MCF 10A (cell line): ENCODE results near the gene ABCC5. TPM values are rescaled to one million over a fixed set of nuclear protein-coding genes. Genes with fewer than 3 reads are reported as not detected.
"Not testable (repeated sequence)": the region's sequence is repeated elsewhere in the genome, so short reads cannot be mapped to it uniquely, and the experiment has no call there.

Source experiments
- BruUV-seq: library from RNA; stranded (reverse); fragments of 400-500 nt; replicated peaks from 2 replicates; lab custom pipeline; 2021; lab: Mats Ljungman, UMichigan
- CTCF ChIA-PET: fragments of 300-600 bp; sonication (Branson Sonifier 250); formaldehyde crosslinking; extraction: SDS; loops from one replicate; lab custom pipeline; 2021; ENCODE audit warnings: antibody characterized with exemption, inconsistent platforms; lab: Yijun Ruan, JAX
- POLR2A ChIA-PET: fragments of 300-600, 350-650 bp; sonication (Branson Sonifier 250); formaldehyde crosslinking; extraction: SDS; loops from one replicate; lab custom pipeline; 2020; ENCODE audit warnings: antibody characterized with exemption, inconsistent platforms; lab: Yijun Ruan, JAX
- DNase-seq: peaks from one replicate; pipeline ENCODE4 v3.0.0-alpha.2; 2018; ENCODE audit not compliant: unreplicated experiment
- H3K27ac Mint-ChIP-seq: one replicate; pipeline ENCODE4 v1.8.0; 2022; ENCODE audit warnings: mild to moderate bottlenecking, low read depth, mixed read lengths; ENCODE audit not compliant: unreplicated experiment
- H3K27me3 Mint-ChIP-seq: one replicate; pipeline ENCODE4 v1.8.0; 2022; ENCODE audit warnings: mixed read lengths; ENCODE audit not compliant: insufficient read depth, unreplicated experiment
- H3K36me3 Mint-ChIP-seq: one replicate; pipeline ENCODE4 v1.8.0; 2022; ENCODE audit warnings: mild to moderate bottlenecking, moderate library complexity, mixed read lengths; ENCODE audit not compliant: insufficient read depth, unreplicated experiment
- H3K4me1 Mint-ChIP-seq: one replicate; pipeline ENCODE4 v1.8.0; 2022; ENCODE audit warnings: mixed read lengths; ENCODE audit not compliant: insufficient read depth, unreplicated experiment
- H3K4me3 Mint-ChIP-seq: one replicate; pipeline ENCODE4 v1.8.0; 2022; ENCODE audit warnings: mild to moderate bottlenecking, moderate library complexity, mixed read lengths; ENCODE audit not compliant: unreplicated experiment
- H3K9me3 Mint-ChIP-seq: one replicate; pipeline ENCODE4 v1.8.0; 2022; ENCODE audit warnings: mixed read lengths; ENCODE audit not compliant: unreplicated experiment
- intact Hi-C: fragments of 100-400 bp; cut with micrococcal nuclease; formaldehyde crosslinking; loops from 2 replicates; pipeline ENCODE4 v1.14.1; 2022
- total RNA-seq: library from RNA; stranded (reverse); gene quantifications from 2 replicates; pipeline ENCODE4 v1.2.3, GENCODE V29; 2022
- TF ChIP-seq, protein P1 (sequence below): fragments of 200-600 bp; IDR thresholded peaks from one replicate; pipeline ENCODE4 v1.8.0; 2022; ENCODE audit warnings: antibody characterized with exemption, mild to moderate bottlenecking; ENCODE audit not compliant: unreplicated experiment

The ABCC5 gene
- total RNA-seq, 1 experiment from 2014 or later, result 16.5 TPM

DNA sequence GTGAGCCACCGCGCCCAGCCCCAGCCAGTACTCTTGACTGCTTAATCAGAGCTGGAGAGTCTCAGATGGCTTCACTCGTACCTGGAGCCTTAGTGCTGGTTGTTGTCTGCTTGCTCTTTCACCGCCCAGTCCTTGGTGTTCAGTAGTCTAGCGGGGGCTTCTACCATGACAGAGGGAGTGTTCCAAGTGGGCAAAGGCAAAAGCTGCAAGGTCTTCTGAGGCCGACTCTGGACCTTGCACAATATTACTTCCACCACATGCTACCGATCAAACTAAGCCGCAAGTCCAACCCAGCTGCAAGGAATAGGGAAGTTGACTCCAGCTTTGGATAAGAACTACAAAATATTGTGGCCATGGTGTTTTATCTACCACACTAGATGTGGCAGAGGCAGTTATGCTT lies 139.6 kb downstream of the ABCC5 start:
- no peak for DNase-seq
- BruUV-seq, result no TSS peak
- ChIA-PET CTCF (interaction anchor here (0.6 kb wide), 1 partner anchor 274 kb away, joined by 7 read pairs; no protein-coding TSS in a partner anchor), POLR2A (no interaction called here)
- Mint-ChIP-seq H3K27ac (no peak overlapping the region), H3K36me3 (peaks cover 45% of the 10 kb centered on the region), H3K4me3 (no peak overlapping the region), H3K27me3 (no peaks in the 10 kb centered on the region), H3K9me3 (no peaks in the 10 kb centered on the region), H3K4me1 (no peaks in the 10 kb centered on the region)
- TF ChIP-seq, protein P1, sequence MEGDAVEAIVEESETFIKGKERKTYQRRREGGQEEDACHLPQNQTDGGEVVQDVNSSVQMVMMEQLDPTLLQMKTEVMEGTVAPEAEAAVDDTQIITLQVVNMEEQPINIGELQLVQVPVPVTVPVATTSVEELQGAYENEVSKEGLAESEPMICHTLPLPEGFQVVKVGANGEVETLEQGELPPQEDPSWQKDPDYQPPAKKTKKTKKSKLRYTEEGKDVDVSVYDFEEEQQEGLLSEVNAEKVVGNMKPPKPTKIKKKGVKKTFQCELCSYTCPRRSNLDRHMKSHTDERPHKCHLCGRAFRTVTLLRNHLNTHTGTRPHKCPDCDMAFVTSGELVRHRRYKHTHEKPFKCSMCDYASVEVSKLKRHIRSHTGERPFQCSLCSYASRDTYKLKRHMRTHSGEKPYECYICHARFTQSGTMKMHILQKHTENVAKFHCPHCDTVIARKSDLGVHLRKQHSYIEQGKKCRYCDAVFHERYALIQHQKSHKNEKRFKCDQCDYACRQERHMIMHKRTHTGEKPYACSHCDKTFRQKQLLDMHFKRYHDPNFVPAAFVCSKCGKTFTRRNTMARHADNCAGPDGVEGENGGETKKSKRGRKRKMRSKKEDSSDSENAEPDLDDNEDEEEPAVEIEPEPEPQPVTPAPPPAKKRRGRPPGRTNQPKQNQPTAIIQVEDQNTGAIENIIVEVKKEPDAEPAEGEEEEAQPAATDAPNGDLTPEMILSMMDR, result no peak
- intact Hi-C loops, result no loop called here

DNA sequence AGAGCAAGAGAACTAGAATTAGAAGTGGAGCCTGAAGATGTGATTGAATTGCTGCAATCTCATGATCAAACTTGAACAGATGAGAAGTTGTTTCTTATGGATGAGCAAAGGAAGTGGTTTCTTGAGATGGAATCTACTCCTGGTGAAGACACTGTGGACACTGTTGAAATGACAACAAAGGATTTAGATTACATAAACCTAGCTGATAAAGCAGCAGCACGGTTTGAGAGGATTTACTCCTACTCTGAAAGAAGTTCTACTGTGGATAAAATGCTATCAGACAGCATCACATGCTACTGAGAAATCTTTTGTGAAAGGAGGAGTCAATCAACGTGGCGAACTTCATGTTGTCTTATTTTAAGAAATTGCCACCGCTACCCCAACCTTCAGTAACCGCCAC lies 140.5 kb downstream of the ABCC5 start:
- POLR2A ChIA-PET, intact Hi-C loops, H3K9me3 Mint-ChIP-seq, BruUV-seq, H3K27me3 Mint-ChIP-seq, CTCF ChIA-PET, H3K27ac Mint-ChIP-seq, DNase-seq, H3K4me3 Mint-ChIP-seq, H3K4me1 Mint-ChIP-seq: not testable (repeated sequence)
- H3K36me3 Mint-ChIP-seq, result peaks cover 45% of the 10 kb centered on the region

DNA sequence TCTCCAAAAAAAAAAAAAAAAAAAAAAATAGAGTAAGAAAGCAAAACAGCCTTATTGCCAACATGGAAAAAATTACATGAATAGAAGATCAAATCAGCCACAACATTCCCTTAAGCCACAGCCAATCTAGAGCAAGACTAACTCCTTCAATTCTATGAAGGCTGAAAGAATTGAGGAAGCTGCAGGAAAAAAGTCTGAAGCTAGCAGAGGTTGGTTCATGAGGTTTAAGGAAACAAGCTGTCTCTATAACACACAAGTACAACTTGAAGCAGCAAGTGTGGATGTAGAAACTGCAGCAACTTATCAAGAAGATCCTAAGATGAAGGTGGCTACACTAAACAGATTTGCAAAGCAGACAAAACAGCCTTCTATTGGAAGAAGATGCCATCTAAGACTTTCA lies 142.3 kb downstream of the ABCC5 start:
- POLR2A ChIA-PET, result interaction anchor here (0.9 to 1.3 kb wide), 2 partner anchors 9 to 13 kb away, joined by 3 to 4 read pairs; partner anchors contain the start of gene PARL
- H3K27me3 Mint-ChIP-seq, result no peaks in the 10 kb centered on the region
- no peak overlapping the region for H3K4me3 Mint-ChIP-seq
- intact Hi-C loops, result no loop called here
- no peak overlapping the region for H3K27ac Mint-ChIP-seq
- H3K9me3 Mint-ChIP-seq, result no peaks in the 10 kb centered on the region
- BruUV-seq, result no TSS peak
- no peak for DNase-seq
- no peaks in the 10 kb centered on the region for H3K4me1 Mint-ChIP-seq
- TF ChIP-seq, protein P1, result no peak
- peaks cover 40% of the 10 kb centered on the region for H3K36me3 Mint-ChIP-seq
- CTCF ChIA-PET, result interaction anchor here (0.7 to 0.8 kb wide), 2 partner anchors 10 to 12 kb away, joined by 3 read pairs; no protein-coding TSS in a partner anchor

DNA sequence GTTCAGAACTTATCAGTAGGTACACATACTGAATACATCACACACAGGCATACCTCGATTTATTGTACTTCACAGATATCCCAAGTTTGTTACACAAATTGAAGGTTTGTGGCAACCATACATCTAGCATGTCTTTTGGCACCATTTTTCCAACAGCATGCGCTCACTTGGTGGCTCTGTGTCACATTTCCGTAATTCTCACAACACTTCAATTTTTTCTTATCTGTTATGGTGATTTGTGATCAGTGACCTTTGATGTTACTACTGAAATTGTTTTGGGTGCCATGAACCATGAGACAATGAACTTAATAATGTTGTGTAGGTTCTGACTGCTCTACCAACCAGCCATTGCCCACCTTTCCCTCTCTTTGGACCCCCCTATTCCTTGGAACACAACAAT lies 143.8 kb downstream of the ABCC5 start:
- H3K4me1 Mint-ChIP-seq, result no peaks in the 10 kb centered on the region
- no TSS peak for BruUV-seq
- ChIA-PET CTCF (interaction anchor here (1.7 to 2.1 kb wide), 2 partner anchors 10 to 22 kb away, joined by 5 to 7 read pairs; partner anchors contain the start of gene PARL), POLR2A (interaction anchor here (1.3 to 2.5 kb wide), 2 partner anchors 10 to 30 kb away, joined by 3 to 7 read pairs; partner anchors contain the start of gene PARL)
- H3K27me3 Mint-ChIP-seq, result no peaks in the 10 kb centered on the region
- H3K27ac Mint-ChIP-seq, result no peak overlapping the region
- peaks cover 34% of the 10 kb centered on the region for H3K36me3 Mint-ChIP-seq
- no peak overlapping the region for H3K4me3 Mint-ChIP-seq
- intact Hi-C loops, result no loop called here
- TF ChIP-seq, protein P1, result no peak
- no peak for DNase-seq
- H3K9me3 Mint-ChIP-seq, result no peaks in the 10 kb centered on the region
